ENCODE measurements around the gene MAP6. TPM values are rescaled to one million over a fixed set of nuclear protein-coding genes. Genes with fewer than 3 reads are reported as not detected.

The MAP6 gene
- total and polyA plus RNA-seq, 9 of the 15 experiments (the other 6 are each of a cell fraction or from before 2014, with no cell fraction given): not detected

- 0% methylated on average over 1 of the region's 1 CpG for WGBS (ENCODE audit: insufficient coverage, low coverage, missing lambda C conversion rate)
- no peak for ATAC-seq
- no TSS peak for BruUV-seq (replicated peaks)
- Histone ChIP-seq H2AFZ (ENCODE audit: low read depth, low read length) (no peak overlapping the region), H3K4me1 (replicated peaks in 1 of 2; ENCODE audit: control insufficient read depth in 2 of 2, insufficient read depth in 2 of 2, low read length in 2 of 2) (peaks cover 4 to 20% of the 10 kb centered on the region in 2 experiments; a peak in 2 of 5 replicates), H3K27ac (ENCODE audit: extremely low read depth, low read depth, low read length) (no peak overlapping the region), H3K9me1 (ENCODE audit: control insufficient read depth, insufficient read depth, low read length) (no peaks in the 10 kb centered on the region), H3K9me3 (replicated peaks; ENCODE audit: control insufficient read depth, insufficient read depth, low read depth, low read length) (no peaks in the 10 kb centered on the region), H3K79me2 (ENCODE audit: control insufficient read depth, insufficient read depth, low read length) (no peaks in the 10 kb centered on the region), H3K9ac (ENCODE audit: insufficient read depth in 1 of 2, low read depth in 2 of 2, low read length in 2 of 2) (no peak overlapping the region), H3K4me3 (no peak overlapping the region), H4K20me1 (replicated peaks; ENCODE audit: control insufficient read depth, insufficient read depth, low read length) (no peaks in the 10 kb centered on the region), H3K36me3 (ENCODE audit: control insufficient read depth, insufficient read depth, low read length) (no peaks in the 10 kb centered on the region), H3K27me3 (ENCODE audit: control insufficient read depth in 2 of 2, insufficient read depth in 2 of 2, low read length in 2 of 2) (peaks cover 19 to 28% of the 10 kb centered on the region in 2 experiments; a peak in 3 of 5 replicates), H3K4me2 (ENCODE audit: insufficient read depth, low read length) (no peak overlapping the region)
- intact Hi-C loops (cut with micrococcal nuclease) (no loop called here), in situ Hi-C loops (cut with MboI) (no loop called here)
- no peak for DNase-seq (ENCODE audit: extremely low read depth in 1 of 4, low spot score in 3 of 4)
- FAIRE-seq: no peak
- POLR2A ChIA-PET: interaction anchor here (0.7 kb wide), 1 partner anchor 236 kb away, joined by 3 read pairs; no protein-coding TSS in a partner anchor
- CTCF ChIA-PET (ENCODE audit: low intra/inter-chr PET ratio): no interaction called here
- no peak for TF ChIP-seq ZNF212 (CRISPR knock-in tag; IDR thresholded peaks at IDR 0.05)
- no peak for TF ChIP-seq ZFP1 (CRISPR knock-in tag; IDR thresholded peaks at IDR 0.05)
- no peak for TF ChIP-seq NFYB (IDR thresholded peaks at IDR 0.05; ENCODE audit: extremely low read depth, insufficient read length)
- TF ChIP-seq ZNF232 (CRISPR knock-in tag; IDR thresholded peaks at IDR 0.05): no peak
- TF ChIP-seq BRCA1 (IDR thresholded peaks at IDR 0.05): no peak
- no peak for TF ChIP-seq BRCA1 (CRISPR knock-in tag; IDR thresholded peaks at IDR 0.05)
- TF ChIP-seq, protein P1, sequence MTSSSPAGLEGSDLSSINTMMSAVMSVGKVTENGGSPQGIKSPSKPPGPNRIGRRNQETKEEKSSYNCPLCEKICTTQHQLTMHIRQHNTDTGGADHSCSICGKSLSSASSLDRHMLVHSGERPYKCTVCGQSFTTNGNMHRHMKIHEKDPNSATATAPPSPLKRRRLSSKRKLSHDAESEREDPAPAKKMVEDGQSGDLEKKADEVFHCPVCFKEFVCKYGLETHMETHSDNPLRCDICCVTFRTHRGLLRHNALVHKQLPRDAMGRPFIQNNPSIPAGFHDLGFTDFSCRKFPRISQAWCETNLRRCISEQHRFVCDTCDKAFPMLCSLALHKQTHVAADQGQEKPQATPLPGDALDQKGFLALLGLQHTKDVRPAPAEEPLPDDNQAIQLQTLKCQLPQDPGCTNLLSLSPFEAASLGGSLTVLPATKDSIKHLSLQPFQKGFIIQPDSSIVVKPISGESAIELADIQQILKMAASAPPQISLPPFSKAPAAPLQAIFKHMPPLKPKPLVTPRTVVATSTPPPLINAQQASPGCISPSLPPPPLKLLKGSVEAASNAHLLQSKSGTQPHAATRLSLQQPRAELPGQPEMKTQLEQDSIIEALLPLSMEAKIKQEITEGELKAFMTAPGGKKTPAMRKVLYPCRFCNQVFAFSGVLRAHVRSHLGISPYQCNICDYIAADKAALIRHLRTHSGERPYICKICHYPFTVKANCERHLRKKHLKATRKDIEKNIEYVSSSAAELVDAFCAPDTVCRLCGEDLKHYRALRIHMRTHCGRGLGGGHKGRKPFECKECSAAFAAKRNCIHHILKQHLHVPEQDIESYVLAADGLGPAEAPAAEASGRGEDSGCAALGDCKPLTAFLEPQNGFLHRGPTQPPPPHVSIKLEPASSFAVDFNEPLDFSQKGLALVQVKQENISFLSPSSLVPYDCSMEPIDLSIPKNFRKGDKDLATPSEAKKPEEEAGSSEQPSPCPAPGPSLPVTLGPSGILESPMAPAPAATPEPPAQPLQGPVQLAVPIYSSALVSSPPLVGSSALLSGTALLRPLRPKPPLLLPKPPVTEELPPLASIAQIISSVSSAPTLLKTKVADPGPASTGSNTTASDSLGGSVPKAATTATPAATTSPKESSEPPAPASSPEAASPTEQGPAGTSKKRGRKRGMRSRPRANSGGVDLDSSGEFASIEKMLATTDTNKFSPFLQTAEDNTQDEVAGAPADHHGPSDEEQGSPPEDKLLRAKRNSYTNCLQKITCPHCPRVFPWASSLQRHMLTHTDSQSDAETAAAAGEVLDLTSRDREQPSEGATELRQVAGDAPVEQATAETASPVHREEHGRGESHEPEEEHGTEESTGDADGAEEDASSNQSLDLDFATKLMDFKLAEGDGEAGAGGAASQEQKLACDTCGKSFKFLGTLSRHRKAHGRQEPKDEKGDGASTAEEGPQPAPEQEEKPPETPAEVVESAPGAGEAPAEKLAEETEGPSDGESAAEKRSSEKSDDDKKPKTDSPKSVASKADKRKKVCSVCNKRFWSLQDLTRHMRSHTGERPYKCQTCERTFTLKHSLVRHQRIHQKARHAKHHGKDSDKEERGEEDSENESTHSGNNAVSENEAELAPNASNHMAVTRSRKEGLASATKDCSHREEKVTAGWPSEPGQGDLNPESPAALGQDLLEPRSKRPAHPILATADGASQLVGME (CRISPR knock-in tag; IDR thresholded peaks at IDR 0.05): no peak
- TF ChIP-seq PRPF4 (IDR thresholded peaks at IDR 0.05; ENCODE audit: insufficient read depth, low read depth, low read length, poor library complexity, severe bottlenecking): no peak
- TF ChIP-seq, protein P2, sequence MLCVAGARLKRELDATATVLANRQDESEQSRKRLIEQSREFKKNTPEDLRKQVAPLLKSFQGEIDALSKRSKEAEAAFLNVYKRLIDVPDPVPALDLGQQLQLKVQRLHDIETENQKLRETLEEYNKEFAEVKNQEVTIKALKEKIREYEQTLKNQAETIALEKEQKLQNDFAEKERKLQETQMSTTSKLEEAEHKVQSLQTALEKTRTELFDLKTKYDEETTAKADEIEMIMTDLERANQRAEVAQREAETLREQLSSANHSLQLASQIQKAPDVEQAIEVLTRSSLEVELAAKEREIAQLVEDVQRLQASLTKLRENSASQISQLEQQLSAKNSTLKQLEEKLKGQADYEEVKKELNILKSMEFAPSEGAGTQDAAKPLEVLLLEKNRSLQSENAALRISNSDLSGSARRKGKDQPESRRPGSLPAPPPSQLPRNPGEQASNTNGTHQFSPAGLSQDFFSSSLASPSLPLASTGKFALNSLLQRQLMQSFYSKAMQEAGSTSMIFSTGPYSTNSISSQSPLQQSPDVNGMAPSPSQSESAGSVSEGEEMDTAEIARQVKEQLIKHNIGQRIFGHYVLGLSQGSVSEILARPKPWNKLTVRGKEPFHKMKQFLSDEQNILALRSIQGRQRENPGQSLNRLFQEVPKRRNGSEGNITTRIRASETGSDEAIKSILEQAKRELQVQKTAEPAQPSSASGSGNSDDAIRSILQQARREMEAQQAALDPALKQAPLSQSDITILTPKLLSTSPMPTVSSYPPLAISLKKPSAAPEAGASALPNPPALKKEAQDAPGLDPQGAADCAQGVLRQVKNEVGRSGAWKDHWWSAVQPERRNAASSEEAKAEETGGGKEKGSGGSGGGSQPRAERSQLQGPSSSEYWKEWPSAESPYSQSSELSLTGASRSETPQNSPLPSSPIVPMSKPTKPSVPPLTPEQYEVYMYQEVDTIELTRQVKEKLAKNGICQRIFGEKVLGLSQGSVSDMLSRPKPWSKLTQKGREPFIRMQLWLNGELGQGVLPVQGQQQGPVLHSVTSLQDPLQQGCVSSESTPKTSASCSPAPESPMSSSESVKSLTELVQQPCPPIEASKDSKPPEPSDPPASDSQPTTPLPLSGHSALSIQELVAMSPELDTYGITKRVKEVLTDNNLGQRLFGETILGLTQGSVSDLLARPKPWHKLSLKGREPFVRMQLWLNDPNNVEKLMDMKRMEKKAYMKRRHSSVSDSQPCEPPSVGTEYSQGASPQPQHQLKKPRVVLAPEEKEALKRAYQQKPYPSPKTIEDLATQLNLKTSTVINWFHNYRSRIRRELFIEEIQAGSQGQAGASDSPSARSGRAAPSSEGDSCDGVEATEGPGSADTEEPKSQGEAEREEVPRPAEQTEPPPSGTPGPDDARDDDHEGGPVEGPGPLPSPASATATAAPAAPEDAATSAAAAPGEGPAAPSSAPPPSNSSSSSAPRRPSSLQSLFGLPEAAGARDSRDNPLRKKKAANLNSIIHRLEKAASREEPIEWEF (CRISPR knock-in tag; IDR thresholded peaks at IDR 0.05): no peak
- TF ChIP-seq ZC3H8 (IDR thresholded peaks at IDR 0.05): no peak
- TF ChIP-seq HSF4 (CRISPR knock-in tag; IDR thresholded peaks at IDR 0.05; ENCODE audit: borderline replicate concordance): no peak
- no peak for TF ChIP-seq E2F4 (CRISPR knock-in tag; IDR thresholded peaks at IDR 0.05; ENCODE audit: low read depth)
Observed at GRCh38 chr11:75664389-75664788, 4.4 kb downstream of the MAP6 start.

Measured in K562 (cell line).